HG03469 (cell line): Measurements from ENCODE around the gene PAAF1.
"Not testable (repeated sequence)": the region's sequence is repeated elsewhere in the genome, so short reads cannot be mapped to it uniquely, and the experiment has no call there.

ENCODE experiments used
- ATAC-seq: cut with Tn5 transposase; IDR thresholded peaks from one replicate; pipeline ENCODE4 v1.9.1; 2021; ENCODE audit warnings: mild to moderate bottlenecking, moderate library complexity, moderate number of reproducible peaks; ENCODE audit not compliant: unreplicated experiment

Gene PAAF1

DNA sequence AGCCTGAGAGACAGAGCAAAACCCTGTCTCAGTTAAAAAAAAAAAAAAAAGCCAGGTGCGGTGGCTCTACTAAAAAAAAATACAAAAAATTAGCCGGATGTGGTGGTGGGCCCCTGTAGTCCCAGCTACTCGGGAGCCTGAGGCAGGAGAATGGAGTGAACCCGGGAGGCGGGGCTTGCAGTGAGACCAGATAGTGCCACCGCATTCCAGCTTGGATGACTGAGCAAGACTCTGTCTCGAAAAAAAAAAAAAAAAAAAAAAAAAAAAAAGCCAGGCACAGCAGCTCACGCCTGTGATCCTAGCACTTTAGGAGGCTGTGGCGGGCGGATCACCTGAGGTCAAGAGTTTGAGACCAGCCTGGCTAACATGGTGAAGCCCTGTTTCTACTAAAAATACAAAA lies 3.6 kb downstream of the PAAF1 start:
- not testable (repeated sequence) for ATAC-seq

DNA sequence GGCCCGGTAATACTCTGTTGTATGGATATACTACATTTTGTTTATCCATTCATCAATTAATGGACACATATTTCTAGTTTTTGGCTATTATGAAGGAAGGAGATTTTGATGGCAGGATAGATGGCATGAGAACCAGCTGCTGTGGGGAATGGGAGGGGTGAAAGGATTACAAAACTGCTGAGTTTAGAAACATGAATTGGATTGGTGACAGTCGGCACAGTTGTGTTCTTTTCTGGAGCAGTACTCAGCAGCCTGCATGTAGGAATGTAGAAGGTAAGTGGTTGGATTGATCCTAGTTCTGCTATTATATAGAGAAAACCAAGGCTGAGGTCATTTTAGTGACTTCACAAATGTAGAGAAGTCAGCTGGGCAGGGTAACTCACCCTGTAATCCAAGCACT lies 7.1 kb downstream of the PAAF1 start:
- ATAC-seq: no peak

DNA sequence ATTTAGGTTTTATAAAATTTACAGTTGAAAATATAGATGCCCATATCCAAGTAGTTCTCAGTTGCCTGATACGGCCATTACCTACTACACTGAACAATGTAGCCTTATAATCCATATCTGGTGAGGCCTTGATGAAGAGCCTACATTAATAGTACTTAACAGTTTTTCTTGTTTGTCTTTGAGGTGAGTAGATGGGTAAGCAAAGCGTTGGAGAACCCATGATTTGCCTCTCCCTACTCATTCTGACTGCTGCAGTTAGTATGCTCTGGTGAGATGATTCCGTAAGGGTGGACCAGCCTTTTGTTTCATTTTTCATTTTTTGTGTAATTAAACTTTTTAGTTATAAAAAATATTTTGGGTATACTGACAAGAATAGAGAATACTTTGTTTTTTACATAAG lies 11.4 kb downstream of the PAAF1 start:
- no peak for ATAC-seq

DNA sequence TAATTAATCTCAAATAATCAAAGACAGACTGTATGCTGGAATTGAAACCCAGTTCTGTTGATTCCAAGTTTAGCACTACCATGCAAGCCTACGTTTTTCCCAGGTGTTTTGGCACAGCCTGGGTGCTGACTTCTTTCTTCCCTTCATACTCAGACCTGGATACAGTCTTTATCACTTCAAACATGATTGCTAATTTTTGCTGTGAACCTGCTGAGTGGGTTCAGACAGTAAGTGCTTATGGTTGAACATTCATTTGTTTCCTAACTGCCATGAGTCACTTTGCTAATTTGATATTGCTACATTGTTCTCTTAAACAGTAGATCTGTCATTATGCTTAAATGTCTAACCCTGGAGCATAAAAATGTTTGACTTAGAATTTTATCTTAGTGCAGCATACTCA lies 12.2 kb downstream of the PAAF1 start:
- no peak for ATAC-seq

DNA sequence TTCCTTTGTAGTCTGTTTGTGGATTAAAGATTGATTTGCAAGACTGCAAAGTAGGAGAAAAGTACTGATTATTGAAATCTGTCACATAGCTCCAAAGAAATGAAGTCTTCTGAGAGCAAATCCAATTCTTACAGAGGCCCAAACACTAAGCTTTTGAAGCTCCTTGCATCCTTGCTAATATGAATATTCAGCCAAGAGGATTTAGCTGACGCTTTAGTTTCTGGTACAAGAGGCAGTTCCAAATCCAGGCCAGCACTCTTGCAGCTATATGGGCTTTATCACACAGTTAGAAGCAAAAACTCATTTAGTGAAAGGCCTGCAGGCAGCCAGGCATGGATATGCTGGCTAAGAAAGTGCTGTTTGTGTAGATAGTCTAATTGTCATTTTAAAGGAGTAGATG lies 12.7 kb downstream of the PAAF1 start:
- ATAC-seq: no peak

DNA sequence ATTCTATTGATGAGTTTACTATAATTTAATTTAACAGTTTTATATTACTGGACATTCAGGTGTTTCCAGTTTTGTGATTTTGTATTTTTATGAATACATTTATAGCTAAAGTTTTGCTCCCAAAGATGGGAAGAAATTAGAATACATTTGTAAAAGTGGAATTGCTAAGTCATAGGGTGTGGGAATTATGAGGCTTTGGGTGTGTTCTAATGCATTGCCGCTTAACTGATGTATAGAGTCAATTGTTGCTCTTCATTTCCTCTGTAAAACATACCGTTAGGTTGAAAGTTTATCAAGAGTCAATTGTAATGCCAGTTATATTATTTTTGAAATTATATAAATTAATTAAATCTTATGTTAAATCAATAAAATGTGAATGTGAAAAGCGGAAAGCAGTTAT lies 16.2 kb downstream of the PAAF1 start:
- ATAC-seq: no peak

DNA sequence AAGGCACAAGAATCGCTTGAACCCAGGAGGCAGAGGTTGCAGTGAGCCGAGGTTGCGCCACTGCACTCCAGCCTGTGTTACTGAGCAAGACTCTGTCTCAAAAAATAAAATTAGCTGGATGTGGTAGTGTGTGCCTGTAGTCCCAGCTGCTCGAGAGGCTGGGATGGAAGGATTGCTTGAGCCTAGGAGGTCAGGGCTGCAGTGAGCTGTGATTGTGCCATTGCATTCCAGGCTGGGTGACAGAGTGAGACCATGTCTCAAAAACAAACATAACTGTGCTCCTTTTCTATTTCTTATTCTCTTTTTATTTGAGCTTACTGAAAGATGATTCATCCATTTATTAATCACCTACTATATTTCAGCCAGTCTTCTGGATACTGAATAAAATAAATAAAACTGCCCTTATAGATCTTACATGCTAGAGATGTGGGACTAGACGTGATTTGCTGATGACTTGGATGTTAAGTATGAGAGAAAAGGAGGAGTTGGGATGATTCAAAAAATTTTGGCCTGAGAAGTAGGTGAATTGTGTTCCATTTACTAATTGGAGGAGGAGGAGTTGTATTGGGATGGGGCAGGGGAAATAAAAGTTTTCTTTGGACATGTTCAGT lies 18.0 kb downstream of the PAAF1 start:
- ATAC-seq: no peak

DNA sequence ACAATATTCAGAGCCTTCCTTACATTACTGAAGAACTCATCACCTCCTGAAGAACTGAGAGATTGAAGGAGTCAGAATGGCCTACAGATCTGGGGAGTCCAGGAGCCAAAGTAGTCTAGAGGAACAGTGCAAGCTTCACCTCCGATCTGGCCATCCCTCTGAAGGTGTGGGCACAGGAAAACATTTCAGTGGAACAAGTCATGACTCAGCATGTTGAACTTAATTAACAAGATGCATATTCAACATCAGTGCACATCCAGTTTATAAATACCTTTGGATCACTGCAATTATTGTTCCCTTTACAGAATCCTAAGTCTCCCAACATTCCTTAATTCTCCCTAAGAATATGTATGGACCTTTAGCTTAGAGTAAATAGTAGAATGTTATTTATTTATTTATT lies 25.5 kb downstream of the PAAF1 start:
- no peak for ATAC-seq

DNA sequence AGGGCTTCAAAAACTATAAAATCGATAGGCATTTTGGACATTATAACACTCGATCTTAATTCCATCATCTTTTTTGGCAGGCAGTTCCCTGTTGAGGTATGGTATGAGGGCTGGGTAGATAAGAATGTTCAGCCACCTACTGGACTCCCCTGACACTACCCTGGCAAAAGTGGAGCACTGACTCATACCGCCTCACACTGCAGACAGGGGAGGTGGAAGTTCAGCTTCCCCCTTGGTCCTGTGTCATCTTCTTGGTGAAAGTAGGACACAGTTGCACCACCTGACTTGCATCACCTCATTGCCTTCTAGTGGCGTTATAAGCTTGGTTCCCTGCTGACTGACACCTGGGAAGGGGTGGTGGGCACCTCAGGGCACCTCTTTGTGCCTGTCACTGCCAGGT lies 30.4 kb downstream of the PAAF1 start:
- no peak for ATAC-seq

DNA sequence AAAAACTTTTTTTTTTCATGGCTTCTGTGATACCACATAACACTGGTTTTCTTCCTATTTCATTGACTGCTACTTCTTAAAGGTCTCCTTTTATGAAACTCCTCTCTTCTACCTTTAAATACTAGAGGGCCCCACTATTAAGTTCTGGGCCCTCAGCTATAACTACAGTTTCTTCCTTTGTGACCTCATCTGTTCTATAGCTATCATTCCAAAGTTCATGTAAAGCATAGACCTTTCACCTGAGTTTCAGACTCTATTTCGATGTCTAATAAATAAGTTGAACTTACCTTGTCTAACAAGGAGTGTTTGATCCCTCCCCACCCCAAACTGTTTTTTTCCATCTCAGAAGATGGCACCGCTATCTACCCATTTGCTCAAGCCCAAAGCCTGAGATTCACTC lies 35.2 kb downstream of the PAAF1 start:
- no peak for ATAC-seq

DNA sequence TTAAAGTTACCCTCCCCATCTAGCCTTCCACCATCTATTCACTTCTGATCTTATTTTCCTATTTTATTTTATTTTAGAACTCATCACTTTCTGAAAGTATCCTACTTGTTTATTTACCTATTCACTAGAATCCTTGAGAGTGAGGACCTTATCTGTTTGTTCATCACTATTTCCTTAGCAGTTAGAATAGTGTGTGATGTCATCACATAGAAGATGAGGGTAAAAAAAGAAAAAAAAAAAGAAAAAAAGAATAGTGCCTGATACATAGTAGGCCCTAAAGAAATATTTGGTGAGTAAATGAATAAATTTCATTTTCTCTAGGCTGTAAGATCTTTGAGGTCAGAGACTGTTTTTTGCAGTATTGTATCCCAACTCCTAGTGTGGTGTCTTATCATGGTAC lies 36.7 kb downstream of the PAAF1 start:
- ATAC-seq: no peak

DNA sequence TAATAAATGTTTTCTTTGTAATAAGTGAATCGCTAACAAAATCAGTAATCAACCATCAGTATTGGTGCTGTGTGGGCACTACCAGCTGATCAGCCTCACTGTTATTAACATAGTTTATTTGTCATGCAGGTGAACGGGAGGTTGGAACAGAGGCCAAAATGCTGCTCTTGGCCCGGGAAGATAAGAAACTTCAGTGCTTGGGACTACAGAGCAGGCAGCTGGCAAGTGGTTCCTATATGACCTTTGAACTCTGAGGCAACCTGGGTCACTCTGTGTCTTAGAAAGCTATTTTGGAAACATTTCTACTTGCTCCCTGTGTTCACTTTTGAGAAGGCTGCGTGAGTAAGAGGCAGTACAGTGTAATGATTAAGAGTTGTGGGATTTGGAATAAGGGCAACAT lies 37.5 kb downstream of the PAAF1 start:
- no peak for ATAC-seq

DNA sequence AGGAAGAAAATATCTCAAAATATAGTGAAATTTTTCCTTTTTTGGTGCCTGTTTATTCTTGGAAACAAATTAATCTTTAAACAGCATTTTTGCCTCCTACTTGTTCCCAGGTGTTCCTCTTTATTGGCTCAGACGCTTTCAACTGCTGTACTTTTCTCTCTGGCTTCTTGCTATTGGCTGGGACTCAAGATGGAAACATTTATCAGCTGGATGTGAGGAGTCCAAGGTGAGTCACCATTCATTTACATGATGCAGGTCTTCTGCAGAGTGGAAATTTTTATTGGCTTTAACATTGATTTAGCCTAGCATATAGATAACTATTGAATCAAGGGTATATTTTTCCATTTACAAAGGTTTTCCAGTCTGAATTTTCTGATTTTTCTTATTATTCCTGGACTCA lies 39.6 kb downstream of the PAAF1 start:
- ATAC-seq: no peak

DNA sequence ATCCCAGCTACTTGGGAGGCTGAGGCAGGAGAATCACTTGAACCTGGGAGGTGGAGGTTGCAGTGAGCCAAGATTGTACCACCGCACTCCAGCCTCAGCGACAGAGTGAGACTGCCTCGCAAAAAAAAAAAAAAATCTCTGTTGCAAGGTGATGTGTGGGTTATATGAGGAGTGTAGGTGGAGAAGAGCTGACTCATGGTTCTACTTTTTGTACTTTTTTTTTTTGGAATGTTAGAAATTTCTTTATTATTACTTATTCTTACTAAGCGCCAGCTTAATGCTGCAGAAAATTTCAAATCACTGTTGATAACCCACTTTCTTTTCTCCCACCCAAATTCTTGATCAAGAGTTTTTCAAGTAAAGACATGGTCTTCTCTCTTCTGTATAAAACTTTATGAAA lies 44.4 kb downstream of the PAAF1 start:
- no peak for ATAC-seq

DNA sequence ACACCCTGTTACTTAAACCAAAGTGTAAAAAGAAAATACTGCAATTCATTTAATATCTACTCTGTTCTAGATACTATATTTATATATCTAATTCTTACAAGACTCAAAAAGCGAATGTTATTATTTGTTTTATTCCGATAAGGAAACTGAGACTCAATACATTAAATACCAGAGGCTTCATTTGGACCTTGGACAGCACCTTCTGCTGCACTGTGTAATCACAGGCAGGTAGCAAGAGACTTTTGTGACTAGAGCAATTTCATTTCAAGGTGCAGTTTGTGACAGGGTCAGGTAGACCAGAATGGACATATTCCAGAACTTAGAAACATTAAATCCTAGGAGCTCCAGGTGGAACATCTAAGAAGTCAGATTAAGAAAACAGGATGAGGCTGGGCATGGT lies 52.6 kb downstream of the PAAF1 start:
- no peak for ATAC-seq

DNA sequence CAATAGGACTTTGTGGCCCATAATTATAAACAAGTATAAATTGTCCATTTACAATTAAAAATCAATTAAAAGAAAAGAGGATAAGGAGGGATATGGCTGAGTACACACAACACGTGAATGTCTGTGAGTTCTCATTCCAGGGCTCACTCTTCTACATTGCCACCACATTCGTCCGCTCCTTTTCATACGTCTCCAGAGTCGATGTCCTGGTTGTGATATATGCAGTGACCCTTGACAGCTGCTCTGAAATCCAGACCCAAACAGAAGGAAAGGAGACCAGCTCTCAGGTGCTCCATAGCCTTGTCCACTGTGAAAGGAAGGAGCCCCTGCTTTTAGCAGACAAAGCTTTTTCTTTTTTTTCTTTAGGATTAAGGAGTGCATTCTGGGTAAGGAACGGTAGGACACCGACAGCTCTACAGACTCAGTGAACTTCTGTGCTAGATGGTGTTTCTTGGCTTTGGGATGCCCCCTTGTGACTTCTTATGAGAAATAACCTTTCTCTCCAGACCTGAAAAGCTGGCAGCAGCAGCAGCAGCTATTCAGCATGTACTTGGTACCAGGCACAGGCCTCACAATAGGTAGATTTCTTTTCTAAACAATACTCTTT lies 54.3 kb downstream of the PAAF1 start:
- ATAC-seq: no peak

DNA sequence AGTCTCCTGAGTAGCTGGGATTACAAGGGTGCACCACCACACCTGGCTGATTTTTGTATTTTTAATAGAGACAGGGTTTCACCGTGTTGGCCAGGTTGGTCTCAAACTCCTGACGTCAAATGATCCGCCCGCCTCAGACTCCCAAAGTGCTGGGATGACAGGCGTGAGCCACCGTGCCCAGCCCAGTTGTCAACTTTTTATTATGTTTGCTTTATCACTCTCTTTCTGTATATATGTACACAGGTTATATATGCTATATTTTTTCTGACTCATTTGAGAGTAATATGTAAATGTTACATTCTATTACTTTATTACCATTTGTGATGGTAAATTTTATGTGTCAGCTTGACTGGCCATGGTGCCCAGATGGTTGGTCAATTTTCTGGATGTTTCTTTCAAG lies 55.2 kb downstream of the PAAF1 start:
- no peak for ATAC-seq

DNA sequence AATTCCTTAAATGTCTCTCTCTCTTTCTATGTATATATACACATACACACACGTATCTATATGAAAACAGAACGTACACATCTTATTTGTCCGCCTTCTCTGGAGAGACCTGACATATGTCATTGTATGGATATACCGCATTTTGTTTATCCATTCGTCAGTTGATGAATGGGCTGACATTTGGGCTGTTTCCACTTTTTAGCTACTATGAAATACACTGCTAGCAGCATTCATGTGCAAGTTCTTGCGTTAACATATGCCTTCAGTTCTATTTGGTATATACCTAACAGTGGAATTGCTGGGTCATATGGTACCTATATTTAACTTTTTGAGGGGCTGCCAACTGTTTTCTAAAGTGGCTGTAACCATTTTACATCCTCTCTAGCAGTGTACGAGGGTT lies 56.0 kb downstream of the PAAF1 start:
- ATAC-seq: no peak

DNA sequence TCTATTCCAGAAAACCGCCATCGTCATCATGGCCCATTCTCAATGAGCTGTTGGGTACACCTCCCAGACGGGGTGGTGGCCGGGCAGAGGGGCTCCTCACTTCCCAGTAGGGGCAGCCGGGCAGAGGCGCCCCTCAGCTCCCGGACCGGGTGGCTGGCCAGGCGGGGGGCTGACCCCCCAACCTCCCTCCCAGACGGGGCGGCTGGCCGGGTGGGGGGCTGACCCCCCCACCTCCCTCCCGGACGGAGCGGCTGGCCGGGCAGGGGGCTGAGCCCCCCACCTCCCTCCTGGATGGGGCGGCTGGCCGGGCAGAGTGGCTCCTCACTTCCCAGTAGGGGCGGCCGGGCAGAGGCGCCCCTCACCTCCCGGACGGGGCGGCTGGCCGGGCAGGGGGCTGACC lies 59.2 kb downstream of the PAAF1 start:
- ATAC-seq: not testable (repeated sequence)

DNA sequence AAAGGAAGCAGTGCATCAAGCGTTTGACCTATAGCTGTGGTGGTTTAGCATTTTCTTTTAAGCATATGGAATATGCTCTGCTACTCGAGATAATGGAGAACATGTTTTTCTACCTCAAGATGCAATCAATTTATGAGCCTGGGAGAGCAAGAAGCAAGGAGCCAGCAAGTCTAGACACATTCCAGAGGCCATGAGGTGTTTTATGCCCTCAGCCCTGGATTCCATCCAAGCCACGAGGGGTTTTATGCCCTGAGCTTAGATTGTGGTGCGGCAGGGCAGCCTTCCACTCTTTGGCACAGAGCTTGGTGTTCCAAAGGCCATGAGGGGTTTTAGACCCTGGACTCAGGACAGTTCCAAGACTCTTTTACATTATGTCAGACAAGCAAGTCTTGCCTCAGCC lies 62.3 kb downstream of the PAAF1 start:
- ATAC-seq: no peak

DNA sequence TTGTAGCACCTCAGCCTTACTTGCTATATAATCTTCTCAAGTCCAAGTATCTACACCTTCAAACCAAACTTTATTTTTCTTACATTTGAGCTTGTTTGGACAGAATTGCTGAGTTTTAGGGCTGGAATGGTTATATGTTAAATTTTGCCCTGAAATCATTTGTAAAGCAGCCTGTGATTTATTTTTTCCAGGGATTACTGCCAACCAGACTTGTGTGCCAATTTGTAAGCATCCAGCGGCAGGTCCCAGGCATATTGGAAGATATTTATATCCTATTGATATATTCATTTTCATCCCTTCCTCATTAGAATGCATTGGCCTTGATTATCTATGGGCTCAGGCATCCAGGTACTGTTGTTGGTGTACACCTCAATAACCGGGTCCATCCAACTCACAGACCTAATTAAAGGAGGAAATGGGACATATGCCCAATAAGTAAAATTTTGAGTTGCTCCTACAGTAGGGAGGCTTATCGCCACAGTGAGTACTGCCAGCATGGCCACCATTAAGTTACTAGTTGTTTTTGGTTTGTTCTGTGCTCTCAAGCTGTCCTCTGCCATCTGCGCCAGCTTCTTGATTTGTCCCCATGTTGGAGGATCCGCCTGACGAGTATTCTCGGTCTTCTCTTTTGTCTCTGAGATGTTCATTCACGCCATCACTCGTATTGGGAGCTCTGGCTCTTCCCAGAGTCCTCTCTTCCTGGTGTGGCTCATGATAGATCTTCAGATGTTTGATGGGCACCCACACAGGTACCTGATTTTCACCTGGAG lies 64.2 kb downstream of the PAAF1 start:
- ATAC-seq: no peak

DNA sequence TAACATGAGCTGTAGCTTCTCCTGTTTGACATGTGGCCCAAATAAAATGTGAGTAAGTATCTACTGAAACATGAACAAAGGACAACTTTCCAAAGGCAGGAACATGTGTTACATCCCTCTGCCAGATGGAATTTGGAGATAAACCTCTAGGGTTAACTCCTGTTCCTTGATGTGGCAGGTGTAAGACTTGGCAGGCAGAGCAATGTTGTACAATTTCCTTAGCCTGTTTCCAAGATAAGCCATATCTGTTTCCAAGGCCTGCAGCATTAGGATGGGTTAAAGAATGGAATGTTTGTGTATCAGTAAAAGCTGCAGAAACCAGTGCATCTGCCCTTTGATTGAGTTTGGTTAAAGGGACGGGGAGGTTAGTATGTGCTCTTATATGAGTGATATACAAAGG lies 65.2 kb downstream of the PAAF1 start:
- ATAC-seq: no peak
